Central memory CD8-positive, alpha-beta T cell (primary cell): ENCODE results near the gene STAC.

Experiments
- ATAC-seq: fragments of 150-1000 bp; cut with Tn5 transposase; replicated peaks from 2 replicates; pipeline ENCODE4 v1.10.0; 2022; ENCODE audit warnings: mild to moderate bottlenecking, moderate FRiP score, moderate number of reproducible peaks; ENCODE audit not compliant: poor library complexity, severe bottlenecking; ENCODE audit errors: extremely low read depth
- DNase-seq, 2 donors: peaks; one replicate each; pipeline ENCODE4 v3.0.0; 2021; ENCODE audit warnings: low spot score in 2 of 2
- H3K27ac Mint-ChIP-seq: one replicate; pipeline ENCODE4 v1.8.0; 2022; ENCODE audit warnings: low read depth, mild to moderate bottlenecking, moderate library complexity, mixed read lengths
- H3K27me3 Mint-ChIP-seq: one replicate; pipeline ENCODE4 v1.8.0; 2022; ENCODE audit warnings: mixed read lengths
- H3K36me3 Mint-ChIP-seq: one replicate; pipeline ENCODE4 v1.8.0; 2022; ENCODE audit warnings: mild to moderate bottlenecking, moderate library complexity, mixed read lengths; ENCODE audit not compliant: insufficient read depth
- H3K4me1 Mint-ChIP-seq: one replicate; pipeline ENCODE4 v1.8.0; 2022; ENCODE audit warnings: mixed read lengths
- H3K4me3 Mint-ChIP-seq: one replicate; pipeline ENCODE4 v1.8.0; 2022; ENCODE audit warnings: mild to moderate bottlenecking, moderate library complexity, mixed read lengths
- H3K9me3 Mint-ChIP-seq: one replicate; pipeline ENCODE4 v1.8.0; 2022; ENCODE audit warnings: mixed read lengths

STAC gene

GRCh38 chr3:36380221-36381031 is at the start of gene STAC:
TSS of gene STAC (plus strand) at chr3:36380504. CDS start at chr3:36380644, 140 bp downstream.
- Mint-ChIP-seq H3K36me3 (peaks cover 1% of the 10 kb centered on the region), H3K4me3 (no peak within 1 kb of the TSS), H3K27ac (no peak within 1 kb of the TSS), H3K9me3 (peaks cover 5% of the 10 kb centered on the region), H3K4me1 (no peaks in the 10 kb centered on the region), H3K27me3 (peaks cover 33% of the 10 kb centered on the region)
- ATAC-seq = no peak
- DNase-seq = no peak

GRCh38 chr3:36332139-36332538 is 48.2 kb upstream of the STAC start:
- Mint-ChIP-seq H3K4me1 (no peaks in the 10 kb centered on the region), H3K27me3 (no peaks in the 10 kb centered on the region), H3K36me3 (no peaks in the 10 kb centered on the region), H3K4me3 (no peak overlapping the region), H3K27ac (no peak overlapping the region), H3K9me3 (no peaks in the 10 kb centered on the region)
- no peak for ATAC-seq
- DNase-seq = no peak

- H3K36me3 Mint-ChIP-seq = no peaks in the 10 kb centered on the region
- DNase-seq = no peak
- H3K4me3 Mint-ChIP-seq = no peak overlapping the region
- no peaks in the 10 kb centered on the region for H3K4me1 Mint-ChIP-seq
- H3K27ac Mint-ChIP-seq = no peak overlapping the region
- ATAC-seq = no peak
- no peaks in the 10 kb centered on the region for H3K27me3 Mint-ChIP-seq
- peaks cover 12% of the 10 kb centered on the region for H3K9me3 Mint-ChIP-seq
These were observed 18.1 kb upstream of the STAC start for GRCh38 chr3:36362216-36362615.

DNA sequence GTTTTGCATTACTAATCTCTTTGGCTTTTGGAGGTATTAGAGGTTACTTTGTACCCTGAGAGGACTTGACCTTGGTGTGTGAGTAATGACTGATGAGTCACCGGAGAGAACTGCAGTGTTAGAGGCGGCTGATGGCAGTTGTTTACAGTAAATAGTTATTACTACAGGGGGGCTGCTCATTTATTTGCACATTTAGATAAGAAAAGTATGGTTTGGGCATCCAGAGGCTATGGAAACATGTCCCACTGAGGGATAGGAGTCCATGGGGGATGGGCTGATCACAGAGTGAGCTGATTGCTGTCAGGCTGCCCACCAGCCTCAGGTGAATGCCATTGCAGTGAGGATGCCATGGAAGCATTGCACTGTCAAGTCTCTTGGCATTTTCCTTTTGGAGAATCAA is 17.3 kb upstream of the STAC start:
- ATAC-seq = no peak
- Mint-ChIP-seq H3K4me3 (no peak overlapping the region), H3K9me3 (peaks cover 12% of the 10 kb centered on the region), H3K36me3 (no peaks in the 10 kb centered on the region), H3K27me3 (no peaks in the 10 kb centered on the region), H3K27ac (no peak overlapping the region), H3K4me1 (no peaks in the 10 kb centered on the region)
- DNase-seq = no peak

DNA sequence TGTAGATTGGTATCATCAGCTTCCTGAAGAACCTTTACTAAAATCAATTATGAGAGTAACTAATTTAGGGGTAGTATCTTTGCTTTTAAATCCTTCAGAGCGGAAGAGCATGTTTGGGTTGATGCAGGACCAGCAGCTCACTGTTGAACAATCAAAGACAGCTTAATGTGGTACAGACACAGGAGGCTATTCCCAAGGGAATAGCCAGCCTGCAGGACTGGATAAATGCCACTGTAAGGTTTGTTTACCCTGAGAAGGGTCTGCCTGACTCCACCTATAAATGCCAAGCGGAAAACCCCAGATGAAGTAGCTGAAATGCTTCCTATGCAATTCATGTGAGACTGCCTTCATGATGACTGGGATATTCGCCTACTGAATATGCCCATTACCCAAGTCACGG is 16.0 kb upstream of the STAC start:
- Mint-ChIP-seq H3K4me1 (no peaks in the 10 kb centered on the region), H3K27ac (no peak overlapping the region), H3K4me3 (no peak overlapping the region), H3K36me3 (no peaks in the 10 kb centered on the region), H3K9me3 (peaks cover 17% of the 10 kb centered on the region), H3K27me3 (no peaks in the 10 kb centered on the region)
- DNase-seq (no peak), ATAC-seq (no peak)

DNA sequence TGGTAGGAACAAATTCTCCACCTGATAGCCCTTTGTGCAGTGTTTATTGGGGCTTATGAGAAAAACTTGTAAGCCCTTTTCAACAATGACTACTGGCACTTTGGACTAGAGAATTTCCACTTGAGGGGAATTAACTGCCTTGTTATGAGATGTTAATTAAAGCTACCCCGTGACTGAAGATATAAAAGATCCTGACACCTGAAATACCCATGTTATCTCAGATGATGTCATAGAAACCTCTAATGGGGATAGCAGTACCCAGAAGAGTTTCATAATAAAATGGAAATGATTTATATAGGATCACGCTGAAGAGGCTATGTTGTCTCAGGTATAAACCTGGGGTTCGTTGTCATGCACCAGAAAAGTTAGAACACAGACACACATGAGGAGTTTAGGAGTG is 14.5 kb upstream of the STAC start:
- H3K9me3 Mint-ChIP-seq = peaks cover 17% of the 10 kb centered on the region
- H3K4me3 Mint-ChIP-seq = no peak overlapping the region
- no peaks in the 10 kb centered on the region for H3K4me1 Mint-ChIP-seq
- DNase-seq = no peak
- ATAC-seq = no peak
- H3K36me3 Mint-ChIP-seq = no peaks in the 10 kb centered on the region
- H3K27ac Mint-ChIP-seq = no peak overlapping the region
- H3K27me3 Mint-ChIP-seq = no peaks in the 10 kb centered on the region

- DNase-seq = no peak
- Mint-ChIP-seq H3K27me3 (no peaks in the 10 kb centered on the region), H3K36me3 (no peaks in the 10 kb centered on the region), H3K4me3 (no peak overlapping the region), H3K4me1 (no peaks in the 10 kb centered on the region), H3K27ac (no peak overlapping the region), H3K9me3 (peaks cover 17% of the 10 kb centered on the region)
- no peak for ATAC-seq
These were observed 14.0 kb upstream of the STAC start for GRCh38 chr3:36366308-36366707.

DNA sequence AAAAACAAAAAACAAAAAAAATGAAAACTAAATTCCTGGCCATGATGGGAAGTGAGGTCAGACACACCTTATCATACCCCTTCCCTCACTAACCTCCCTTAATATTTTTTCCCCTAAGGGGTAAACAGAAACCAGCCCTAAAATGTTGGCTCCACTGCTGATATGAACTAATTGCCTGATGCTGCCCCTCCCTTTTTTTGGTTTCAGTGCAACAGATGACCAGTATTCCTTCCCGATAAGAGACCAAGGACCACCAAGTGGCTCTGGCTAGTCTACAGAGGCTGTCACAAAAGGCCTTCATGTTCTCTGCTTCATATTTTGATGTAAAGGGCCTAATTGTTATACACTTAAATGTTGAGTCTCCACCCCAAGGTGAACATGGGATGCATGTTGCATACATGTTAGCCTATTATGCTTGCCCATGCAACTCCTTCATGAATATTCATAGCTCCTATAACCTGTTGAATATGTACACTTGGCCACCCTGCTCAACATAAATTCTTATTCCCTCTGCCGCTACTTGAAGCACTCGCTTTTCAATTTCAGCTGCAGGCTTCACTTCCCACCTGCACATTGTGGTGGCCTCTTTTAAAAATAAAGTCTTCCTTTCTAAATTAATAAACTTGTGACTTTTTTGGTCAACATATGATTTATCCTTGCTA is 12.3 kb upstream of the STAC start:
- DNase-seq = no peak

DNA sequence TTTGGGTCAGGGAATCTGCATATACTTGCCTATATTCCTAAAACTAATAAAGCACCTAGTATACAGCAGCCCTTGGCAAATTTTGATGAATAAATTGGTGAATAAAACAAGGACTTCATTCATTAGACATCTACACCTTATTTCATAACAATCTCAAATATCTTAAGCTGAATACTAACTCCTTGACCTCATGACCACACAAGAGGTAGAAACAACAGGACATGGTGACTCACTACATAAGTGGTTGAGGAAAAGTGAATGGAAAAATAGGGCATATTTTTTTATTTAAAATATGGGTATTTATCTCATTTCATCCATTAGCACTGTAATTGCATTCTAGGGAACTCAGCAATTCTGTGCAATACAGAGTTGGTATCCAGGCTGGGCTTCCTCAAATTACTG is 7.8 kb upstream of the STAC start:
- no peak for DNase-seq

More for the DNA sequence above, 12.3 kb upstream of the STAC start:
- H3K4me3 Mint-ChIP-seq = no peak overlapping the region
- peaks cover 10% of the 10 kb centered on the region for H3K9me3 Mint-ChIP-seq
- no peak for ATAC-seq
- no peaks in the 10 kb centered on the region for H3K27me3 Mint-ChIP-seq
- H3K27ac Mint-ChIP-seq = no peak overlapping the region
- no peaks in the 10 kb centered on the region for H3K4me1 Mint-ChIP-seq
- H3K36me3 Mint-ChIP-seq = no peaks in the 10 kb centered on the region

DNA sequence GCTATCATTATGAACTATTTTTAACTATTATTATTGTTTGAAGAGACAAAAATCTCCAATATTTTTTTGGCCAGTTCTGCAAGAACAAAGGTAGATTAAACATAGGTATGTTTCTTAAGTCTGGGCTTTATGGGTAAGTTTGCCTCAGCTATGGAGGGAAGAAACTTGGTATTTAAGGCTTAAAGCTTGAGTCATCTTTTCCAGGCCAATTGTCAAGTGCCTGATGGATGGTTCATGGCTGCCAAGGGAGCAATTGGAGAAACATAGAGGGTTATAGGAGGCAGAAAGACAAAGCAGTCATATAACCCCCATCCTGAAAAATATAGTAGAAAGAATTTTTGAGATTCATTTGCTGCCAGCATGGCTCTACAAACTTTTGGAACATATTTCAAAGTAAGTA is 7.2 kb upstream of the STAC start:
- H3K27me3 Mint-ChIP-seq = no peaks in the 10 kb centered on the region
- H3K4me1 Mint-ChIP-seq = no peaks in the 10 kb centered on the region
- DNase-seq = no peak
- H3K4me3 Mint-ChIP-seq = no peak overlapping the region
- H3K27ac Mint-ChIP-seq = no peak overlapping the region
- H3K9me3 Mint-ChIP-seq = peaks cover 5% of the 10 kb centered on the region
- H3K36me3 Mint-ChIP-seq = no peaks in the 10 kb centered on the region
- ATAC-seq = no peak

More for the DNA sequence above, 7.8 kb upstream of the STAC start:
- Mint-ChIP-seq H3K4me1 (no peaks in the 10 kb centered on the region), H3K36me3 (no peaks in the 10 kb centered on the region), H3K4me3 (no peak overlapping the region), H3K27ac (no peak overlapping the region), H3K27me3 (no peaks in the 10 kb centered on the region), H3K9me3 (peaks cover 5% of the 10 kb centered on the region)
- ATAC-seq = no peak

DNA sequence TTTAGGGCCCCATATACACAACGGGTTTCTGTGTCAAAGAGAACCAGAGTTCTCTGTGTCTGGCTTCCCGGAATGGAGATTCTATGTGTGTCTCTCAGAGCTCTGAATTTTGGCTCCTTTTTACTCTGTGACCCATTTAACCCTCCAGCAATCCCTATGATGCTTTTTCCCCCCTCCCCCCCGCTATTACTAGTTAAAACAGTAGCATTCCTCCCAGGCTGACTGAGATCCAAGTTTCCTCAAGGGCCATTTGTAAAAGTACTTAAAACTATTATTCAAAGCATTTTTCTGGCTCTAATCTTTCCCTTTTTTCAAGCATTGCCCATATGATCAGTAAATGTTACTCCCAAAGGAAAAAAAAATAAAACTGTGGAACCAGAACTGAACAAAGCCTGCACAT is 6.6 kb upstream of the STAC start:
- H3K36me3 Mint-ChIP-seq = no peaks in the 10 kb centered on the region
- no peaks in the 10 kb centered on the region for H3K4me1 Mint-ChIP-seq
- DNase-seq = no peak
- no peak for ATAC-seq
- no peak overlapping the region for H3K4me3 Mint-ChIP-seq
- no peak overlapping the region for H3K27ac Mint-ChIP-seq
- peaks cover 3% of the 10 kb centered on the region for H3K9me3 Mint-ChIP-seq
- H3K27me3 Mint-ChIP-seq = peaks cover 2% of the 10 kb centered on the region

DNA sequence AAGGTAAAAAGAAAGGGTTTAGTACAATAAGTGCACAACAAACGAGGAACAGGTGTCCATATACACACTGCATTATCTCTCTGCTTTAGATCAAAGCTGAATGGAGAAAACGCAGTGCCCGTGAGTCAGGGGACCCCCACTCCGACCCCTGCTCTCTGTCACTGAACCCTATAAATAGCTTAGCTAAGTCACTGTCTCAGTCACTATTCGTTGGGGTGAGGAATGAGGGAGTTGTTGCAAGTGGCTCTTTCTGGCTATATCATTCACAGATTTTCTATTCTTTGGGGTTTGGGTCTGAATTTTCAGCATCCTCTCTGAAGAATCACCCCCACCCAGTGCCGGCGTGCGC is 458 bp upstream of the STAC start:
- no peaks in the 10 kb centered on the region for H3K4me1 Mint-ChIP-seq
- H3K27me3 Mint-ChIP-seq = peaks cover 33% of the 10 kb centered on the region
- H3K36me3 Mint-ChIP-seq = peaks cover 1% of the 10 kb centered on the region
- H3K27ac Mint-ChIP-seq = no peak overlapping the region
- ATAC-seq = no peak
- no peak for DNase-seq
- peaks cover 5% of the 10 kb centered on the region for H3K9me3 Mint-ChIP-seq
- no peak overlapping the region for H3K4me3 Mint-ChIP-seq

DNA sequence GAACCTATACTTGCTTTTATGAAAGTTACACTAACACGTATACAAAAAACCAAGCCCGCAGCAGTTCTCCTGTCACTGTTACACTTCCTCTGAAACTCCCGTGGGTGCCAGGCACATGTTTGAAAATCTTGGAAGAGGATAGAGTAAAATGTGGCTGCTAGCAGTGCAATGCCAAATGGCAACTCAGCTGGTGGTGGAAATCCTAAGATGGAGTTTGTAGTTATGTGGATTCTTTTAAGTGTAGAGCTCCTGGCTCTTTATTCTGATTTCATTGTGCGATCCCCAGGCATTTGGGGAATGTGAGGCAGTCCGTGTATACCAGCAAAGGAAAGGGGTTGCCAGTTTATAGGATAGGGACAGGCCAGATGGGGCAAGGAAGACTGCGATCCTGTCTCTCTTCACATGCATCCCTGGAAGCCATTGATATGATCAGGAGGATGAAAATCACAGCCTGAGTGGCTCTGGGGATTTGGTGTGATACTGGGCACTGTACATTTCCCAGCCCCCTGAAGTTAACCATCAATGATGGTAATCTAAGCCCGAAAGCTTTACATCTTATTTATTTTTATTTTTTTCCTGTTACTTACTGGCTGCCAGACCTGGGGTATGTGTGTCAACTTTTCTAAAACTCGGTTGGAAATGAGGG is 1.1 kb downstream of the STAC start:
- no peak for DNase-seq
- ATAC-seq = no peak
- Mint-ChIP-seq H3K27ac (no peak overlapping the region), H3K36me3 (peaks cover 2% of the 10 kb centered on the region), H3K27me3 (peaks cover 33% of the 10 kb centered on the region), H3K9me3 (peaks cover 5% of the 10 kb centered on the region), H3K4me3 (no peak overlapping the region), H3K4me1 (no peaks in the 10 kb centered on the region)
